ENCODE results near the gene MED12L. TPM values are rescaled to one million over a fixed set of nuclear protein-coding genes. Genes with fewer than 3 reads are reported as not detected.
"Not testable (repeated sequence)": the region's sequence is repeated elsewhere in the genome, so short reads cannot be mapped to it uniquely, and the experiment has no call there.

The MED12L gene
- total RNA-seq, 1 donor from 2014 or later: 0.48 TPM

DNA sequence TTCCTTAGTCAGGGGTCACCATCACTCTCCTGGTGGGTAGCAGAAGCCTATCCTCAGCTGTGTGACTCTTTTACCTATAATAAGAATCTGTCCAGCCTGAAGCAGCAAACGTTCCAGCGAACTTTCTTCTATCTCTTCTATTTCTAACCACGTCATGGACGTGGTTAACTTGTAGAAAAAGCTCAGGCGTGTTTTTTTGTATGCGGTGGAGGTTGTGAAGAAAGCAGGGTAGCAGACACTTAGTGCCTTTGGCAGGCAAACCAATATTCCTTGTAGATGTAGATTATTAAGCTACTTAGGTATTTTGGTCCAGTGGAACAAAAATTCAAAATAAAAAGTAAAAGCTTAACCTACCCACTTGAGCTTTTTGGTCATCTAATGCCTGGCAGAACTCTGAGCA lies 149.4 kb downstream of the MED12L start:
- DNase-seq (ENCODE audit: low spot score): no peak

DNA sequence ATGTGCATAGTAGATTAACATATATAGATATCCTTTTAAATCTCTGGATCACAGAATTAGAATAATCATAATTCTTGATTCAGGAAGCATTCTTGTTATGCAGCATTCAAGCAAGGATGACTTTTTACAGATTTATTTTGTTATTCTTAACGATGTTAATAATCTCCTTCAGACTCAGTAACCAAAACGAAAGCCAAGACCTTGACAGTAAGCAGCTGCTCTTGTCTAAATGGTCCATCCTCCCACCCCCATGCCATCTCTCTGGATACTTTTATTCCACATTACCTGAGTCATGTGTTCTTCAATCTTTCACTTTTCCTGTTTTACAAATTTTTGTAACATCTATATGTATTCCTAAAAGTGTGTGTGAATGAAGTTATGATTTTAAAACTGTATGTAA lies 150.9 kb downstream of the MED12L start:
- no peak for DNase-seq (ENCODE audit: low spot score)

DNA sequence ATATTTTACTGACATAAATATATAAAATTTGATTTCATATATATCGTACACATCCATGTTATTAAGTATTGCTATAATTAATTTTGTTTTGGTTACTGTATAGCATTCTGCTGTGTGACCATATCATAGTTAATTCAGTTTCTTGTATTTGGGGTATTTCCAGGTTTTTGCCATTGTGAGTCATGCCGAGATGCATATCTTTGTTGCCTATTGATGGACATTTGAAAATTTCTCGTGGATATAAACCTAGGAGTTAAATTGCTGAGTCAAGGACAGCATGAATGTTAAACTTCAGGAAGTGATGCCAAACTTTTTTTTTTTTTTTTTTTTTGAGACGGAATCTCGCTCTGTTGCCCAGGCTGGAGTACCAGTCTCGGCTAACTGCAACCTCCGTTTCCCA lies 151.3 kb downstream of the MED12L start:
- DNase-seq (ENCODE audit: low spot score): no peak

DNA sequence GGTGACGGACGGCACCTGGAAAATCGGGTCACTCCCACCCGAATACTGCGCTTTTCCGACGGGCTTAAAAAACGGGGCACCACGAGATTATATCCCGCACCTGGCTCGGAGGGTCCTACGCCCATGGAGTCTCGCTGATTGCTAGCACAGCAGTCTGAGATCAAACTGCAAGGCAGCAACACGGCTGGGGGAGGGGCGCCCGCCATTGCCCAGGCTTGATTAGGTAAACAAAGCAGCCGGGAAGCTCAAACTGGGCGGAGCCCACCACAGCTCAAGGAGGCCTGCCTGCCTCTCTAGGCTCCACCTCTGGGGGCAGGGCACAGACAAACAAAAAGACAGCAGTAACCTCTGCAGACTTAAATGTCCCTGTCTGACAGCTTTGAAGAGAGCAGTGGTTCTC lies 156.5 kb downstream of the MED12L start:
- DNase-seq (ENCODE audit: low spot score): not testable (repeated sequence)

DNA sequence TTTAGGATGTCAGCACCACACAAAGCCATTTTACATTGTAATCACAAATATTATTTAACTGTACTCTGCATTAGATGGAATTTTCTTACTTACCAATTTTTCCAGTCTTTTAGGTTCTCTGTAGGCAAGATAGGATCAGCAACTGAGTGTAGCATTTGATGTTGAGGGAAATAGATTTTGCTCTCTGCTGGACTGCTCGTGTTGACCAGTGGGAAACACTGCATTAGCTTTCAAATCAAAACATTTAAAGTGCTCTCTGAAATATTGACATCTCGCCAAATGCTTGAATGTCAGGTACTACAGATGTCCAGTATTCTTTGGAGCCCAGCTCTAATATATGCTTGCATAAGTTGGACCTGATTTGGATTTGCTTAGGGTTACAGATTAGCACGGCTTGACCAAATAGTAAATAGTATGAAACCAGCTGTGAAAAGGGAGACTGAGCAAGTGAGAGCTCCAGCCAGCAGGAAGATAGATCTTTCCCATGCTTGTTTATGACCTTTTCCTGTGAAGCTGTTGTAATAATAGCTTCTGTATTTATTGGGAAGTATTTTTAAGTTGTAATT lies 163.4 kb downstream of the MED12L start:
- no peak for DNase-seq (ENCODE audit: low spot score)

DNA sequence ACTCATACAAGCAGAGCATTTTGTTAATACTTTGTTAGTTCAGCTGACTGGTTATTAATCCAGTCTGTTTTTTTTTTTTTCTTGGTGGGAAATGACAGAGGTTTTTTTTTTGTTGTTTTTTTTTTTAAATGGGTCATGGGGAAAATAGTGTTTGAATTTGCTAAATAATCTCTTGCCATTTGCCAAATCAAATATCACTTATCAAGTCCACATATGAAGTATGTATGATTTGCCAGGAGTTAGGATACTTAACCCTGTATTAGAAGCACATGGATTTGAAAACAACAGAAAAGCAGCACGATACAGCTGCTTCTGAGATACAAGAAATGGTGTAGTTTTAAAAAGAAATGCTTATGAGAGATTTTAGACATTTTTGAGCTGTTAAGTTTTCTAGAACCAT lies 171.3 kb downstream of the MED12L start:
- no peak for DNase-seq (ENCODE audit: low spot score)

DNA sequence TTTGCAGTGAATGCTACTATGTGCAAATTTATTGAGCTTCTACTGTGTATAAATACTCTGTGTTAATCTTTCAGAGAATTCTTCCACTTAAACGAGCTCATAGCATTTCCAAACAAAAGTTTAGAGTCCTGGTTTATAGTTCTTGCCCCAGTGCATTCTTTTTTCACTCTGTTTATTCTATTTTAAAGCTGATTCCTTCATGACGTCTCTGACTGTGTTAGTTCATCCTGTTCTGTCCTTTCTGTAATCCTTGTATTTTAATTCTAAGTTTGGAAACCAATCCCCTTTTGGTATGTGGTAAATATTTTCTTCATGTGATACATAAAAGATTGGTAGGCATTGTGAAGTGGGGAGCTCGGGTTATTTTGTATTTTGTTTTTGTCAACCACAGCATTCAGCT lies 174.2 kb downstream of the MED12L start:
- no peak for DNase-seq (ENCODE audit: low spot score)

DNA sequence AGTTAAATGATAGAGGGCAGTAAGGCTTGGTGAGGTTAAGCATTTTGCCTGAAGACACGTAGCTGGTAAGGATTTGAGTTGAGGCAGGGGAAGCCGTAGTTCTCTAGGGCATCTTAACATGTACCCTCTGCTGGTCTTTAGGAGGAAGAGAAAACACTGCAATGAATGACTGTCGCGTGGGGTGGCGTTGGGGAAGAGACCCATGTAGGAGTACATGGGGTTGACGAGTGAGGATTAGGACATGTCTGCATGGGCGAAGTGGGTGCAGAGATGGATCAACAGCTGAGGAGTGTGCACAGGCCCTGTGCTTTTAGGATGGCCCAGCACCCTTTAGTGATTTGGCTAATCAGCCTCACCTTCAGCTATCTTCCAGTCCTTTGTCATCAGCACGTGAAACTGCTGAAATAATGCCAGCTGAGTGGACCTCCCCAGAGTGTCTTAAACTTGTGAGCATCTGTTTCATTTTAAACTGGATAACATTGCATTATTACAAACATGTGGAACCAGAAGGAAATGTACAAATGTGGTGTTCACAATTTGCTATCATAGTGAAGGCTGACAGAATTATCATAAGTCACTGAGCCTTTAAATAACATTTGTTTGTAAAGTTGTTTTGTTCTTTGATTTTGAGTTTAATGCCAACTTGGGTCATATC lies 177.5 kb downstream of the MED12L start:
- DNase-seq (ENCODE audit: low spot score): no peak

DNA sequence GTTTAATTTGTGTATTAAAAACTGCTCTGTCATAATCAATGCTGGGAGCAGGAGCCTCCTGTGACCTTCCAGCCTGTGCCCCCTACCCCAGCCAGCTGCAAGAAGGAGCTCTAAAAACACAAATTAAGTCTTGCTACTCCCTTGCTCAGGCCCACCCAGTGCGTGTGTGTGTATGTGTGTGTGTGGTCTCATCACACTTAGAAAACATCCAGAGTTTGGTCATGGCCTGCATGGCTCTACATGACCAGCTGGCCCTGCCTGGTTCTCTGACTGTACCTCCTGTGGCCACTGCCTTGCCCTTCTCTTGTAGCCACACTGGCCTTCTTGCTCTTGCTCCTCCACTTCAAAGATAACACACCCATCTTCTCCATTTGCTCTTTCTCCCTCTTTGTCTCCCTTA lies 179.1 kb downstream of the MED12L start:
- no peak for DNase-seq (ENCODE audit: low spot score)

DNA sequence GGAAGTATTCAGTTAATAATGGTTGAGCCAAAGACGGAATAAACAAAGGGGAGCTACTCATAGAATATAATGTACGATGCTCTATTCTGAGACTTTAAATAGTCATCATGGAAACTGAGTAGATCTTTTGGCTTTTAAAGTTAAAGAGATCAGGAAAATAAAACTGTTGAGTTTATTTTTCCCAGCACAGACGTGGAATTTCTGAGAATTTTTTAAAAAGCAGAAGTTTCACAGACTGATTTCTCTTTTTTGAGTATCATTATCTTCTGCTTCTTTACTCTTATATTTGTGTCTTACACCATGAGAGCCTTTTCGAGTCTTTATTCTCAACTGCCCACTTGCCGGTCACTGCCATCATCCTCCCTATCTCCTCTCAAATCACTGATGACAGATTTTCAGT lies 179.7 kb downstream of the MED12L start:
- no peak for DNase-seq (ENCODE audit: low spot score)

DNA sequence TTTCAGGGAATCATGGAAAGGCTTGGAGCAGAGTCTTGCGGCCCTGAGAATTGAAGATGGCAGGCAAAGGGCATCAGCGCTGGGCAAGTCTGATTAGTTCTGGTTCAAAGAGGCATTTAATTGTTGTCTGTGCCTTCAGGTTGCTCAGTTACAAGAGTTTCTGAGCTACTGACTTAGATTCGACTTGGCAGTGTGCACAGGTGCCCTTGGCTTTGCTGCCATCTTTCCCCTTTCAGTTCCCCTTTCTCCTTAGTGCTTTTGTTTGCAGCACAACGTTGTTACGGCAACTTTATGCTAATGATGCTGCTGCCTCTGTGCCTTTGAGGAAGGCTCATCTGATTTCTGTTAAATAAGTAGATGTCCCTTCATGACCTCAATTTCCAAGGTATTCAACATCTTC lies 180.4 kb downstream of the MED12L start:
- DNase-seq (ENCODE audit: low spot score): no peak

DNA sequence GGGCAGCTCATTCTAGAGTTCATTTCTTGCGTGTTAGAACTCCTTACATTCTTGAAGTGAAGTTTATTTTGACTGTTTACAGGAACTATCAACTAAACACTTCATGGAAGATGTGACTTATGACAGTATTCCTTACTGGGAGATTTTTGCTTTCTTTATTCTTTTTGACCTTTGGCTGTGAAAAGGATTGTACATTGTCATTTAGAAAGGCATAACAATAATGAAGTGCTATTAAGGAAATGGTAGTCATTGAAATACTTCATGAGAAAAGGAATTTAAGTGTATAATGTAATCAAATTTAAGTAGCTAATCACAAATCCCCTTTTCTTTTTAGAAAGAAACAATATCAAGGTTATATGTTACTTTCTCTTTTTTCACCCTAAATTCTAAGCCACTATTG lies 181.6 kb downstream of the MED12L start:
- no peak for DNase-seq (ENCODE audit: low spot score)

DNA sequence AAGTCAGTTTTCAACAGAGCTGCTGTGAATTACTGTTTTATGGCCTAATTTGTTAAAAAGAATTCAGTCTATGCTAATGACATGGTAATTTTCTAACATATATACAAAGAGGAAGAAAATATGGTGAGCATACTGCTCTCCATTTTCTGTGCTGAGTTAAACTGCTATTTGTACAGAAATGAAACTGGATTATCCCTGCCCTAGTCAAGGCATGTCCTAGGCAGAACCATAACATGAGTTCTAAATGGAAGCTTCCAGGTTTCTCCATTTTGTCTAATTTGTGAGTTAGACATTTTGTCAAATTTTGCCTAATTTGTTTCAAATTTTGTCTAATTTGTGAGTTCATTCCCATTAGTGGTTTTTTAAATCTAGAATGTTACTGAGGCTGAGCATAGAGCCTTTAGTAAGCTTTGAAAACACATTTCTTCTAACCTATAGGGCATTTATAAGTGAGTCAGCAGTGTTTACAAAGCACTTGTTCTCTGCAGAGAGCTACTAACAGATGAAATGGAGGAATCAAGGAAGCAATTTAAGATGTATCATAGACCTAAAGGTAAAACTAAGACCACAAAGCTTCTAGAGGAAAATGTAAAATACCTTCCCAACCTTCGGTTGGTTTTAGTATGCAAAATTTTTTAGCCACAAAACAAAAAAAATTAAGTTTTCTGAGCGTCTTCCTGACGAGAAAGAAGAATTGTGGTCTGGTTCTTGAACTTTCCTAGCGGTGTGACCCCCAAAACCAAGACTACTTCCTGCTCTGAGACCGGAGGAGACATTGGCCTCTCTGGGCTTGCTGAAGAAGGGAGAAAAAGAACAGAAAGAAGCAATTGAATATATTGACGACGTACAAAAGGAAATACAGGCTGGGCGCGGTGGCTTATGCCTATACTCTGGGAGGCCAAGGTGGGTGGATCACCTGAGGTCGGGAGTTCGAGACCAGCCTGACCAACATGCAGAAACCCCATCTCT lies 183.1 kb downstream of the MED12L start:
- DNase-seq (ENCODE audit: low spot score): no peak

DNA sequence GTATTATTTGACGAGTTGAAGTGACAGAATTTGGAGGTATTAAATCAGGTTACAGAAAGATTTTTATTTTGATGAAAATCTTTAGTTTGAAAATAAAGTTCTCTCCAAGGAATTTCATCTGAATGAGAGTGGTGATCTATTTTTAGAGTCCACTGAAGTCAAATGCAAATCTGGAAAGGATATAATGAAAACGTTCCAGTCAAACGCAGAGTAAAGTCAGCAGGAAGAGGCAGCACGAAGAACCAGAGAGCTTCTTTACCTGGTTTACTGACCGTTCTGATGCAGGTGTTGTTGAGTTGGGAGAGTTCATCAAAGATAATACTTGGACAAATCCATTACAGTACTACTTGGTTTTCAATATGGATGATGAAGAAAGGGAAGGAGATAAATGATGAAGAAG lies 184.2 kb downstream of the MED12L start:
- DNase-seq (ENCODE audit: low spot score): no peak

DNA sequence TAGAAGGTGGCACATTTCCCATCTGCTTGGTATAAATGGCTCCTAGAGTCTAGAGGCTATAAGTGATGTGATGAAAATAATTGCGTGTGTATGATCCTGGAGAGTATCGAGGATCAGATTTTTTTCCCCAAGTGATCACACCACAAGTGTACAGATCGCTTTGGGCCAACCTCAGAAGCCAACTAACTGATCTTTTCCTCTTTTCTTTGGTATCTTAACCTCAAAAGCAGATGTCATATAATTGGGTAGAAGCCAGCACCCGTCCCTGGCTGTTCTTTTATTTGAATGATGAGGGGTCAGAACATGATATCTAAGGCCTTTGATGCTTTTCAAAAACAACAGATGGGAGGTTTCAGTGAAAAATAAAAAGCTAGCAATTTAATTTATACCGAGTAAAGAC lies 189.6 kb downstream of the MED12L start:
- no peak for DNase-seq (ENCODE audit: low spot score)

DNA sequence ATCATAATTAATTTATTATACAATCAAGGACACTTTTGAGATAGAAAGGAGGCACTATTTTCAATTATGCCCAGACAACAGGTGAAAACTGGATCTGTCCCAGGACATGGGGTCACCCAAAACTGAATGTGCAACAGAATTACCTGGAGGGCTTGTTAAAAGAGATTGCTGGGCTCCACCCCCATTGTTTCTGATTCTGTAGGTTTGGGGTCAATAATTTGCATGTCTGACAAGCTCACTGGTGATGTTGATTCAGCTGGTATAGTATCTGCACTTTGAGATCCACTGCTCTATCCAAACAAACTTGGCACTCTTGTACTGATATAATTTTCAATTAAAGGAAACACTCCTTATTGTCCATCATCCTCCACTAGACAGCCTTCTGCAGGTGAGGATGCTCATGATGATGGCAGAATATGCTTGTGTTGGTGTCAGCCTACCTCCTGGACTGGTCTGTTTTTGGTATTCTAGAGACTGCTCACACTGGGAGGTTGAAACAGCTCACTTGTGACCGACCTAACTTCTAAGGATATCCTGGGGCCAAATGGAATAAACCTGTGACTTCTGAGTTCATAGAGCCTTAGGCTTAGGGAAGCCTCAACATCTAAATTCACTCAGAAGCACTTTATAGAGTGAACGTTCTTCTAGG lies 190.7 kb downstream of the MED12L start:
- no peak for DNase-seq (ENCODE audit: low spot score)

DNA sequence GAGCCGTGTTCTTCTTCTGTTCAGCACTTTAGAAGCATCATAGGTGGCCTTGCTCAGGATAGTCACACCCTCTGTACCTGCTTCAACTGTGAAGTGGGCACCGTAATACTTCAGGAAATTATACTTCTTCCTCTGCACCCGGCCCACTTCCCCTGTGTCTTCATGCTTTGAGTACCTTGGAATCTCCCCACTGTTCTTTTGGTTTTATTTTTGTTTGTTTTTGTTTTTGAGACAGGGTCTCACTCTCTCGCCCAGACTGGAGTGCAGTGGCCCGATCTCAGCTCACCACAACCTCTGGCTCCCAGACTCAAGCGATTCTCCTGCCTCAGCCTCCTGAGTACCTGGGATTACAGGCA lies 191.2 kb downstream of the MED12L start:
- DNase-seq (ENCODE audit: low spot score): no peak

DNA sequence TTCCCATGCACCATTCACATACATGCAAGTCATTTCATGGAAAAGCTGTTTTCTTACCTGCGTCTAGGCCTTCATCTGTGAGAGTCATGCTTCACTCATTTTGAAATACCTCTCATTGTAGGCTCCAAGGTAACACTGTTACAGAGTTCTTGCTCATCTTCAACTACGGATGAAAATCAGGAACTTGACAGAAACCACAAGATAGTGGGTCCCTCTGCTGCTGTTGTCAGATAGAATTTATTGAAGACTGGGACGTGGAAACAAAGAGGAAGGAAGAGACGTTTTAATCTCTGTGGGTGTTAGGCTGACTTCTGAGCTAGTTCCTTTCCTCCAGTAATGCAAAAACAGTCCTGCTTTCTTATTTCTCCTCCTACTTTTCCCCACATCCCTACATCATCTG lies 192.8 kb downstream of the MED12L start, which contains the start of gene P2RY14:
Gene P2RY14, minus strand, starts transcription at position 313 of the 400 bp plus-strand sequence. CDS start 64,226 bp downstream, outside the sequence.
- DNase-seq (ENCODE audit: low spot score): no peak

DNA sequence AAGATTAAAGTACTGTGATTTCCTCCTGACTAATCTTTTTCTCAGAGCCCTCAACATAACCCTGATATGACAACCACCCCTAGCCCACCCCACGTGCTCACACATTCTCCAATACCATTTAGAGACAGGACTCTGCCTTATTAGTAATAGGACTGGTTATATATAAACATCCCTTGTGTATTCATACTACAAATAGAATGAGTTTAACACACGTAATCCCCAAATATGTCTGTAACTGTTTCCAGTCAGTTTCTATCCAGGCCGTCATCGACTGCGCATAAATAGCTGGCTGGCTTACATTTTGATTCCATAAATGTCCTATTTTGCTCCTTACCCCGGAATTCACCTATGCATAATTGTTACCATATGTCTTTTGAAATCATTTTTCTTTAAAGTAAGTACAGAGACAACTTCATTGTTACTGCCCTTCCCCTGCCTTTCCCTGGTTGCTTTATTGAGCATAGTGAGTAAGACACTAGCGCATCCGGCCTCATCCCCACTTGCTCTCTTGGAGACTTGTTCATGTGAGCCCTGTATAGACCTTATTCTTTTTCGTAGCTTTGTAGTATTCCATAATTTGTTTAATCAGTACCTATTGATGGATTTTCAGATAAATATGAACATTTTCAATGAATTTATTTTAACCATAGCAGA lies 196.3 kb downstream of the MED12L start:
- DNase-seq (ENCODE audit: low spot score): no peak

DNA sequence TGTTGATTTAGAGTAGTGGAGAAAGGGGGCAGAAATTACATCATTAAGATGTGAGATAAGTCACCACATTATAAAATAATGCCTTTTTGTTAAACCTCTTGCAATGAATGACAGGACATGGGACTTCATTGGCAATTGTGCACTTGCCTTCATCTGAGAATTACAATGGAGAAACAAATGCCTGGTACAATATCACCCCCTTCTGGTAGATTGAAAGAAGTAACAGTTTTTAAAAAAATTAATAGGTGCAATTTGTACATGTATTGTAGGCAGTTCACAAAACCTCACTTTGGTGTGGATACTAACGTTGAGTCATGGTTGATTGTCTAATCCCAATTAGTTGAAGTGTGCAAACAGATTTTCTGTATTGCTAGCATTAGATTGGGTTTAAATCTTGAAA lies 197.5 kb downstream of the MED12L start:
- DNase-seq (ENCODE audit: low spot score): no peak

DNA sequence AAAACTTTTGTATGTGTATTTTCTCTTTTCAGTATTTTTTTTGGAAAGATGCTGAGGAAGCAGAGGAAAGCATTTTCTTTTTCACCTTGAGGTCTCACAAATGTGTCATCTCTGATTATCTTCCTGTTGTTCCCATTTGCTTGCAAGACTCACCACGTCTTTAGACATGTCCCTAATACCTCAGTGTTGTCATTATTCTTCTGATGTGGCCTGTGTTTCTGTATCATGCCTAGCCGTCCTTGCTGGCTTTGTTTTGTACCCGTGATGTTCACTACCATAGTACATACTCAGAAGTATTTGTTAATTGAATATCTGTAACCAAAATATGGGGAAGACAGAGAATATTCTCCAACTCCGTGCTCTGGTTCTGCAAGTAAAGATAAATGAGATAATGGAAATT lies 197.9 kb downstream of the MED12L start:
- no peak for DNase-seq (ENCODE audit: low spot score)
